ENCODE measurements around the gene PTOV1. TPM values are rescaled to one million over a fixed set of nuclear protein-coding genes. Genes with fewer than 3 reads are reported as not detected.

The PTOV1 gene
- total RNA-seq, 2 experiments from 2014 or later = 105 to 124 TPM

- H3K27ac ChIP-seq (ENCODE audit: low read depth, low read length, poor library complexity, severe bottlenecking) = no peak overlapping the region
- no peaks in the 10 kb centered on the region for H3K9me2 ChIP-seq (ENCODE audit: insufficient read depth, low read length)
- H4K20me1 ChIP-seq (ENCODE audit: insufficient read depth, low read length) = no peaks in the 10 kb centered on the region
- TF ChIP-seq EZH2phosphoT487 (IDR thresholded peaks at IDR 0.05; ENCODE audit: borderline replicate concordance, low read depth, low read length) (no peak), CTCF (conservative IDR thresholded peaks at IDR 0.05; ENCODE audit: low read length) (no peak)
- intact Hi-C loops (cut with micrococcal nuclease; ENCODE audit: unreplicated experiment) = no loop called here
- ChIA-PET CTCF (ENCODE audit: unreplicated experiment) (no interaction called here), POLR2A (no interaction called here)
- no peak for DNase-seq (ENCODE audit: low spot score)
- no peak overlapping the region for H3K4me2 ChIP-seq (ENCODE audit: low read length)
- no peak overlapping the region for H3K4me3 ChIP-seq (ENCODE audit: low read depth, low read length, poor library complexity, severe bottlenecking)
- H3K36me3 ChIP-seq (ENCODE audit: insufficient read depth, low read length) = no peaks in the 10 kb centered on the region
- no TSS peak for BruUV-seq (replicated peaks)
- H2AFZ ChIP-seq (ENCODE audit: low read length) = no peak overlapping the region
- H3K4me1 ChIP-seq (ENCODE audit: insufficient read depth, low read length, poor library complexity, severe bottlenecking) = peaks cover 5% of the 10 kb centered on the region
- H3K79me2 ChIP-seq (ENCODE audit: insufficient read depth, low read depth, low read length) = no peaks in the 10 kb centered on the region
- H3K9me3 ChIP-seq (ENCODE audit: low read length) = no peaks in the 10 kb centered on the region
These were observed 38.2 kb downstream of the PTOV1 start for GRCh38 chr19:49889038-49889686.

- no peaks in the 10 kb centered on the region for H3K9me2 ChIP-seq (ENCODE audit: insufficient read depth, low read length)
- peak overlapping the region; percentile 5; the same call in 1 of the 2 replicates for H2AFZ ChIP-seq (ENCODE audit: low read length)
- H3K36me3 ChIP-seq (ENCODE audit: insufficient read depth, low read length) = no peaks in the 10 kb centered on the region
- H3K4me3 ChIP-seq (ENCODE audit: low read depth, low read length, poor library complexity, severe bottlenecking) = peak overlapping the region; percentile 60
- CTCF ChIA-PET (ENCODE audit: unreplicated experiment) = no interaction called here
- TF ChIP-seq EZH2phosphoT487 (IDR thresholded peaks at IDR 0.05; ENCODE audit: borderline replicate concordance, low read depth, low read length) = no peak
- peak; percentile 72 for TF ChIP-seq CTCF (conservative IDR thresholded peaks at IDR 0.05; ENCODE audit: low read length)
- H3K9me3 ChIP-seq (ENCODE audit: low read length) = no peaks in the 10 kb centered on the region
- H3K4me2 ChIP-seq (ENCODE audit: low read length) = peak overlapping the region; percentile 87
- H3K79me2 ChIP-seq (ENCODE audit: insufficient read depth, low read depth, low read length) = no peaks in the 10 kb centered on the region
- POLR2A ChIA-PET = no interaction called here
- no peaks in the 10 kb centered on the region for H4K20me1 ChIP-seq (ENCODE audit: insufficient read depth, low read length)
- peak; percentile 58 for DNase-seq (ENCODE audit: low spot score)
- no TSS peak for BruUV-seq (replicated peaks)
- intact Hi-C loops (cut with micrococcal nuclease; ENCODE audit: unreplicated experiment) = no loop called here
- no peak overlapping the region for H3K27ac ChIP-seq (ENCODE audit: low read depth, low read length, poor library complexity, severe bottlenecking)
- peaks cover 5% of the 10 kb centered on the region for H3K4me1 ChIP-seq (ENCODE audit: insufficient read depth, low read length, poor library complexity, severe bottlenecking)
These were observed 38.9 kb downstream of the PTOV1 start for GRCh38 chr19:49889687-49890348.
